ENCODE measurements around the gene NR2E1.

NR2E1 gene

DNA sequence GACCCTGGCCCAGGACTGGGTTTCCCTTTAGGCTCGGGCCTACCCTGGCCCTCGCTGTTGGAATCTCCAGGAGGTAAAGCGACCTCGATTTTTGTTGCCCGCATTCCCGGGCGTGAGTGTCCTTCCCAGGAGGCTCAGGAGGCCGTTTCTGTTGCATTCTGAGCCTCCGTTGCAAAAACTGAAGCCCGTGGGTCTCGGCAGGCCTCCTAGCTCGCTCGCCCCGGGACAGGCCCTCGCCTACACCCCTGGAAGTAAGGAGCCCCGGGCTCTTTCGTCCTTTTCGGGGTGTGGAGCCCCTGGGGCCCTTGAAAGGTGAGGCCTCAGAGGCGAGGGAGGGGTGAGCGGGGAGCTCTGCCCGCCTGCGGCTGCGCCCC lies 2.3 kb downstream of the NR2E1 start:
- Histone ChIP-seq H3K27ac (ENCODE audit: low read depth, low read length) (no peak overlapping the region), H3K9ac (ENCODE audit: low read length) (no peak overlapping the region), H2BK5ac (ENCODE audit: low read depth, low read length, poor library complexity) (no peak overlapping the region), H3K79me1 (ENCODE audit: low read length) (no peaks in the 10 kb centered on the region), H3K79me2 (ENCODE audit: control insufficient read depth, insufficient read depth, low read length, poor library complexity) (no peaks in the 10 kb centered on the region), H2BK12ac (ENCODE audit: low read length) (no peak overlapping the region), H4K8ac (ENCODE audit: low read depth, low read length) (no peak overlapping the region), H3K14ac (ENCODE audit: low read length) (no peak overlapping the region), H3K4me3 (ENCODE audit: low read depth, low read length) (peak overlapping the region; percentile 4), H3K9me3 (ENCODE audit: insufficient read depth, low read depth, low read length) (peaks cover 1% of the 10 kb centered on the region), H2BK120ac (ENCODE audit: insufficient read depth, low read length, poor library complexity) (no peak overlapping the region), H3K4ac (ENCODE audit: low read depth, low read length) (no peak overlapping the region), H3K23ac (ENCODE audit: low read length) (no peak overlapping the region), H4K91ac (ENCODE audit: low read depth, low read length) (no peak overlapping the region), H4K12ac (ENCODE audit: low read depth, low read length) (no peak overlapping the region), H3K18ac (ENCODE audit: low read length) (no peak overlapping the region), H3K4me1 (ENCODE audit: control insufficient read depth in 1 of 2, insufficient read depth in 2 of 2, low read length in 2 of 2) (peaks cover 33 to 37% of the 10 kb centered on the region in 2 experiments), H2AFZ (ENCODE audit: insufficient read depth, low read length, poor library complexity) (peak overlapping the region; percentile 35), H3K27me3 (ENCODE audit: insufficient read depth, low read length) (peaks cover 97% of the 10 kb centered on the region), H3K4me2 (ENCODE audit: low read length) (peak overlapping the region; percentile 53), H3K36me3 (ENCODE audit: control insufficient read depth in 1 of 2, insufficient read depth in 2 of 2, low read length in 2 of 2) (no peaks in the 10 kb centered on the region), H2AK5ac (ENCODE audit: low read length) (no peak overlapping the region)
- no peak for DNase-seq
- no CpG with 5 or more reads among the region's 23 CpGs for WGBS (ENCODE audit: extremely low coverage, insufficient coverage, insufficient read length)

DNA sequence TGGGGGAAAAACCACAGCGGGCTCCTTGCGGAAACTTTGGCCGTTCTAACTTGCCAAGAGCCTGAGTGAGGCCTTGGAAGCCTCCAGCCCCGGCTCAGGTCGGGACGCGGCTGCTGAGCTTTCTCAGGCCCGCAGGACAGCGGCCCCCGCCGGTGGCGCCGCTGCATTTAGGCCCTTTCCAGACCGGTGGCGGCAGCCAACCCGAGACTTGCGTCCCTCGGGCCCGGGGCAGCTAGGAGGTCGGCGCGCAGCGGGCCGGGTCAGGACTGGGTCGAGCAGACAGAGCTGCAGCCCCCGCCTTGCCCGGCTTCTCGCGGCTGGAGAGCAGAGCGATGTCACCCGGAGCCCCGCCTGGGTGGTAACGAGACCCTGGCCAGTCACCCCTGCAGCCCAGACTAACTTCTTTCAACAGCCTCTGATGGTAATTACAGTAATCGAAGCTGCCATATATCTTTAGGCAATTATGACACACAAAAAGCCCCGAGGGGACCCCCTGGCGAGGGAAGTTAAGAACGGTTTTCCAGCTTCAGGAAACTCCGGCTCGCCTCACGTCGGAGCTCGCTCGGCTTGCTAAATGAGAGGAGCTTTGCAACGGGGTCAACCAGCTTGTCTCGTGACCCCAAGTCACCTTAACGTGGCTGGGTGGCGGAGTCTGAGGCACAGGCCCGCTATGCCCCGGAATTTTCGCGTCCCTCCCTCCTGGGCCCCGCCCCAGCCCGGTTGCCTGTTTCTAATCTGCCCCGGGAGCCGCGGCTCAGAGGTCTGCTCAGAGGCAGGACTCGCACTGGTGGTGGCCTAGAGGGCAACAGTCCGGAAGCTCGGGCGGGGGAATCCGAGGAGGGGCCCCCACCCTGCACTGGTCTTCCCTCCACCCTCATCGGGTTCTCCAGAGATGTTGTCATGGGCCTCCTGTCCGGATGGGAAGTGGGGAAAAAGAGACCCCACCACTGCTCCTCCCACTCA lies 3.0 kb downstream of the NR2E1 start:
- Histone ChIP-seq H3K4me3 (ENCODE audit: low read depth, low read length) (no peak overlapping the region), H3K4me2 (ENCODE audit: low read length) (peak overlapping the region; percentile 53), H4K12ac (ENCODE audit: low read depth, low read length) (no peak overlapping the region), H4K8ac (ENCODE audit: low read depth, low read length) (no peak overlapping the region), H3K23ac (ENCODE audit: low read length) (no peak overlapping the region), H2BK12ac (ENCODE audit: low read length) (no peak overlapping the region), H3K79me2 (ENCODE audit: control insufficient read depth, insufficient read depth, low read length, poor library complexity) (no peaks in the 10 kb centered on the region), H3K4ac (ENCODE audit: low read depth, low read length) (no peak overlapping the region), H2AFZ (ENCODE audit: insufficient read depth, low read length, poor library complexity) (peak overlapping the region; percentile 35), H2BK120ac (ENCODE audit: insufficient read depth, low read length, poor library complexity) (no peak overlapping the region), H3K9ac (ENCODE audit: low read length) (no peak overlapping the region), H3K27me3 (ENCODE audit: insufficient read depth, low read length) (peaks cover 90% of the 10 kb centered on the region), H3K18ac (ENCODE audit: low read length) (no peak overlapping the region), H4K91ac (ENCODE audit: low read depth, low read length) (no peak overlapping the region), H2AK5ac (ENCODE audit: low read length) (no peak overlapping the region), H3K4me1 (ENCODE audit: control insufficient read depth in 1 of 2, insufficient read depth in 2 of 2, low read length in 2 of 2) (peaks cover 33 to 37% of the 10 kb centered on the region in 2 experiments), H2BK5ac (ENCODE audit: low read depth, low read length, poor library complexity) (no peak overlapping the region), H3K36me3 (ENCODE audit: control insufficient read depth in 1 of 2, insufficient read depth in 2 of 2, low read length in 2 of 2) (no peaks in the 10 kb centered on the region), H3K9me3 (ENCODE audit: insufficient read depth, low read depth, low read length) (peaks cover 1% of the 10 kb centered on the region), H3K79me1 (ENCODE audit: low read length) (no peaks in the 10 kb centered on the region), H3K27ac (ENCODE audit: low read depth, low read length) (no peak overlapping the region), H3K14ac (ENCODE audit: low read length) (no peak overlapping the region)
- peak; percentile 24 to 51 for DNase-seq
- WGBS (ENCODE audit: extremely low coverage, insufficient coverage, insufficient read length), result no CpG with 5 or more reads among the region's 63 CpGs

DNA sequence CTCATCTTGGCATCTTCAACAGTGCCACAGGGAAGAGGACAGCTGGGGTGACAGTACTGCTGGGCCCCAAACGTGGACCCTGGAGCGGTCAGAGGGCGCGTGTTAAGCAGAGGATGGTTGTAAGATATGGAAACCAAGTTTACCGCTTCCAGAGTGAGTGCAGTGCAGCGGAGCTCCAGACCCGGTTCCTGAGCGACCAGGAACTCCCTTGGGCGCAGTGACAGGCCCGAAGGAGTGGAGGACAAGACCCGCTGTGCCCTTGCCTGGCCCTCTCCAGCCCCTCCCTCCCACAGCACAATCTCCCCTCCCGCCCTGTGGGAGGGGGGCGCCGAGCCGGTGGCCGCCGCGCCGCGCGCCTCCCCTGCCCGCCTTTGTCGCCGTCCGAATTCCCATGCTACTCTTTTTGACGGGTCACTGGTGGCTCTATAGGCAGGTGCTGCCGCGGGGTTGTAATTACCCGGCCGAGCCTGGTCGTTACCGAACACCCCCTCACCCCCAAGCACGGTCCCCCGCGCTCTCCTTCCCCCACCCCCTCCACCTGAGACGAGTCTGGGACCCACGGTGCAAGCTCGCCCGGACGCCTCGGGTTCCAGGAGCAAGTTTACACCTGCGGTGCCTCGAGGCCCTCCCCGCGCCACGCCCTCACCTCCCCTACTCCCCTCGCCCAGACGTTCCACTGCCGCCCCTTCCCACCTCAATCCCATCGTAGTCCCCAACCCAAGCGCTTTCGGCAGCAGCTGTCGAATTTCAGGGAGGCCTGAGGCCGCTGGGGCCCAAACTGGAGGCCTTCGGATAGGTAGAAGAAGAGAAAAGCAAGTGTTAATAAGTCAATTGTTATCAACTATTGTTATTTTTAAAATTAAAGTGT lies 3.9 kb downstream of the NR2E1 start:
- no CpG with 5 or more reads among the region's 55 CpGs for WGBS (ENCODE audit: extremely low coverage, insufficient coverage, insufficient read length)
- Histone ChIP-seq H4K91ac (ENCODE audit: low read depth, low read length) (no peak overlapping the region), H3K4me2 (ENCODE audit: low read length) (no peak overlapping the region), H2BK120ac (ENCODE audit: insufficient read depth, low read length, poor library complexity) (no peak overlapping the region), H3K18ac (ENCODE audit: low read length) (no peak overlapping the region), H3K9me3 (ENCODE audit: insufficient read depth, low read depth, low read length) (peaks cover 1% of the 10 kb centered on the region), H3K27me3 (ENCODE audit: insufficient read depth, low read length) (peaks cover 90% of the 10 kb centered on the region), H4K12ac (ENCODE audit: low read depth, low read length) (no peak overlapping the region), H3K14ac (ENCODE audit: low read length) (no peak overlapping the region), H2BK12ac (ENCODE audit: low read length) (no peak overlapping the region), H3K79me2 (ENCODE audit: control insufficient read depth, insufficient read depth, low read length, poor library complexity) (no peaks in the 10 kb centered on the region), H3K4me1 (ENCODE audit: control insufficient read depth in 1 of 2, insufficient read depth in 2 of 2, low read length in 2 of 2) (peaks cover 31 to 35% of the 10 kb centered on the region in 2 experiments), H4K8ac (ENCODE audit: low read depth, low read length) (no peak overlapping the region), H3K9ac (ENCODE audit: low read length) (no peak overlapping the region), H3K23ac (ENCODE audit: low read length) (no peak overlapping the region), H3K4me3 (ENCODE audit: low read depth, low read length) (no peak overlapping the region), H2AK5ac (ENCODE audit: low read length) (no peak overlapping the region), H3K79me1 (ENCODE audit: low read length) (no peaks in the 10 kb centered on the region), H2AFZ (ENCODE audit: insufficient read depth, low read length, poor library complexity) (no peak overlapping the region), H3K27ac (ENCODE audit: low read depth, low read length) (no peak overlapping the region), H2BK5ac (ENCODE audit: low read depth, low read length, poor library complexity) (no peak overlapping the region), H3K4ac (ENCODE audit: low read depth, low read length) (no peak overlapping the region), H3K36me3 (ENCODE audit: control insufficient read depth in 1 of 2, insufficient read depth in 2 of 2, low read length in 2 of 2) (no peaks in the 10 kb centered on the region)
- DNase-seq, result no peak

DNA sequence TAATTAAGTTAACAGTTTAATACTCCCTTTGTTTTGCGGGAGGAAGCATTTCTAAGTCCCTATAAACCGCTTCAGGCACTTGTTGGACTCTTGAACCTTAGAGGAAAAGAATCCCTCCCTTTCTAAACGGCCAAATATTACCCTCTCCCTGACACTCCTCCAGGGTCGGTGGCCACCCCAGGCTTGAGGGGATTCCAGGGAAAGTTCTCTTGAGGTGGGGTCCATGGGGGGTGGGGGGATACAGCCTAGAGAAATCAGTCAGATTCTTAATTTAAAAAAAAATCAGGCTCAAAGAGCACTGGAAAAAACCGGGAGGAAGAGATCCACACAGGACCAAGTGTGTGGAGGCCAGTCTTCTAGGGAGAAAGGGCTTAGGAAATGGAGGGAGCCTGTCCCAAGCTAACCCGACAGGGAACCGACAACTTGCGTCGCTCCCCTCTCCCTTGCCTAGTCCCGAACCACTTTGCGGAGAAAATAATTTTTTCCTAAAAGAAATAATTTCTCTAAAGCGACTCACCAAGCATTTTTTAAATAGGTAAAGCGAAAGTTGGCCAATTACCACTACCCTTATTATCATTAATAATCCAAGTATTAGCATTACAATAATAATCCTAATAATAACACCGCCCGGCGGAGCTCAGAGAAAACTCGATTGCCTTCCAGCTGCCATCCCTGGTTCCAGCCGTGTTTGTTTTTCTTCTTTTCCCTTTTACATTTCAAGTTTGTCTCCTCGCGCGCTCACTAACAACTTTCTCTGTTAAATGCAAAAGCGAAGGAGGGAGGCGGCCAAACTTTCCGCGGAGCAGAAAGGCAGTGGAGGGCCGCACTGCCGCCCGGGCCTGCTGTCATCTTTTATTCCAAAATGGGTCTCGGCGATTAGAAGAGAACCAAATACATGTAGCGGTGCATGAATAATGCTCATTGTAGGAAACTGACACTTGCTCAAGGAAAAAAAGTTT lies 4.8 kb downstream of the NR2E1 start:
- H3K23ac ChIP-seq (ENCODE audit: low read length), result no peak overlapping the region
- H3K18ac ChIP-seq (ENCODE audit: low read length), result no peak overlapping the region
- no peak overlapping the region for H3K14ac ChIP-seq (ENCODE audit: low read length)
- no peak overlapping the region for H2AK5ac ChIP-seq (ENCODE audit: low read length)
- H3K27ac ChIP-seq (ENCODE audit: low read depth, low read length), result no peak overlapping the region
- DNase-seq, result no peak
- H3K4ac ChIP-seq (ENCODE audit: low read depth, low read length), result no peak overlapping the region
- no peaks in the 10 kb centered on the region for H3K79me2 ChIP-seq (ENCODE audit: control insufficient read depth, insufficient read depth, low read length, poor library complexity)
- H2BK120ac ChIP-seq (ENCODE audit: insufficient read depth, low read length, poor library complexity), result no peak overlapping the region
- no peak overlapping the region for H3K9ac ChIP-seq (ENCODE audit: low read length)
- H3K27me3 ChIP-seq (ENCODE audit: insufficient read depth, low read length), result peaks cover 90% of the 10 kb centered on the region
- H3K4me2 ChIP-seq (ENCODE audit: low read length), result no peak overlapping the region
- no peaks in the 10 kb centered on the region for H3K36me3 ChIP-seq (ENCODE audit: control insufficient read depth in 1 of 2, insufficient read depth in 2 of 2, low read length in 2 of 2)
- no CpG with 5 or more reads among the region's 31 CpGs for WGBS (ENCODE audit: extremely low coverage, insufficient coverage, insufficient read length)
- no peak overlapping the region for H4K91ac ChIP-seq (ENCODE audit: low read depth, low read length)
- peaks cover 7% of the 10 kb centered on the region for H3K9me3 ChIP-seq (ENCODE audit: insufficient read depth, low read depth, low read length)
- no peak overlapping the region for H2BK5ac ChIP-seq (ENCODE audit: low read depth, low read length, poor library complexity)
- no peak overlapping the region for H4K12ac ChIP-seq (ENCODE audit: low read depth, low read length)
- H3K4me1 ChIP-seq (ENCODE audit: control insufficient read depth in 1 of 2, insufficient read depth in 2 of 2, low read length in 2 of 2), result peaks cover 29 to 31% of the 10 kb centered on the region in 2 experiments
- H3K4me3 ChIP-seq (ENCODE audit: low read depth, low read length), result no peak overlapping the region
- no peak overlapping the region for H2BK12ac ChIP-seq (ENCODE audit: low read length)
- H3K79me1 ChIP-seq (ENCODE audit: low read length), result no peaks in the 10 kb centered on the region
- no peak overlapping the region for H4K8ac ChIP-seq (ENCODE audit: low read depth, low read length)
- no peak overlapping the region for H2AFZ ChIP-seq (ENCODE audit: insufficient read depth, low read length, poor library complexity)

All from trophoblast cell (in vitro differentiated cells and primary cell).